Measurements from ENCODE around the gene KIAA0513.

Gene KIAA0513

DNA sequence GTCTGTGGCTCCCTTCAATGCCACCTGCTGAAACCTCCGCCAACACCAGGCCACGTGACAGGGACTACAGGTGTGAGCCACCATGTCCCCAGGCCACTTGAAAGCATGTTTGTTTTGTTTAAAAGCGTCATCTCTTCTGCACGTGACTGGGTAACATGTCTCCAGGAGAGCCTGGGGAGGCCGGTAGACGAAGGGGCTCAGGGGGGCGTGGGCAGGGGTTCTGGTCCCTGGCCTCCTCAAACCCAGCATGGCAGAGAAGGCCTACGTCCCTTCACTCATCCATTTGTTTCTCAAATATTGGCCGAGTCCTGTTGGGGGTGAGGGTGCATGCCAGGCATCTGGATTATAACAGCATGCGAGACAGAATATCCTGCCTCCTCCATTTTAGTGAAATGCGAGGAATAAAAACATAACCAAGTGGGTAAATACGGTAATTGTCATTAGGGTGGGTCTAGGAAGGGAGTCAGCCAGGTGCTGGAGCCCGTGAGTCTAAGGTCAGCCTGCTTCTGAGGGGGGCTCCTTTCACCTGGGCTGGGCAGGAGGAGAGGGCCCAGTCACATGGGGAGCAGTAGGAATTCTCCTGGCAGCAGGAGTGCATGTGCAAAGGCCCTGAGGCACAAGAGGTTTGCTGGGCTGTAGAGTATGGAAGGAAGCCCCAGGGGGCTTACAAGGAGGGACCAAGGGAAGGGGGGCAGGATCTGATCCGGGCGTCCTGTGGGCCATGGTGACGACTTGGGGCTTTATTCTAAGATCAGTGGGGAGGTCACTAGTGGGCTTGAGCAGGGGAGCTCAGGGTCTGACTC, 111.4 kb downstream of the KIAA0513 start:
- DNase-seq, result no peak

DNA sequence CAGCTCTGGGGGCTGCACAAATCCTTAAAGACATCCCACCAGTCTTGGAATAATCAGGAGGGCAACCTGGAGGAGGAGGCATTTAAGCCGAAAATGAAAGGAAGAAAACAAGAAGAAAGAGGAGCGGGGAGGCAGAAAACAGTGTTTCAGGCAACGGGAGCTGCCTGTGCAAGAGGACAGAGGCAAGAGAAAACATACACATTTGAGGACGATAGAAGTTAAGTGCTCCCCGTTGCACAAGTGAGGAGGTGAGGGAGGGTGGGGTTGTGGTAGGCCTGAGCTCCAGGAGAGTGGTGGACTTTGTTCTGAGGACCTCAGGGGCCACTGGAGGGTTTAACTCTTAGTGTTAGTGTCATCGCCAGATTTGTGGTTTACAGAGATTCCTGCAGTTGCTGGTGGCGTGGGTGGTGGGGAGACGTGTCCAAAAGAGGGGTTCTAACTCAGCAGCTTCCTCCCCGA, 112.3 kb downstream of the KIAA0513 start:
- no peak for DNase-seq

DNA sequence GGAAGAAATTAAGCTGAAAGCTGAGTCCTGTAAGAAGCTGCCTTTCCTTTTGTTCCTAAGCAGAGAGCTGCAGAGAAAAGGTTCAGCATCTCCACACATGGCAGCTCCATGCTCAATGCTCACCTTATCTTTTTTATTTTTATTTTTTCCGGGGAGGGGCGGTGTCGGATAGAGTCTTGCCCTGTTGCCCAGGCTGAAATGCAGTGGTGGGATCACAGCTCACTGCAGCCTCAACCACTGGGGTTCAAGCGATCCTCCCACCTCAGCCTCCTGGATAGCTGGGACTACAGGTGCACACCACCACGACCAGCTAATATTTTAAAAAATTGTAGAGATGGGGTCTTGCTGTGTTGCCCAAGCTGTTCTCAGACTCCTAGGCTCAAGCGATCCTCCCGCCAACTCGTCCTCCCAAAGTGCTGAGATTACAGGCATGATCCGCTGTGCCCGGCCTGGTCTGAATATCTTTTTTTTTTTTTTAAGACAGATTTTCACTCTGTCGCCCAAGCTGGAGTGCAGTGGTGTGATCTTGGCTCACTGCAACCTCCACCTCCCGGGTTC, 112.9 kb downstream of the KIAA0513 start:
- no peak for DNase-seq

DNA sequence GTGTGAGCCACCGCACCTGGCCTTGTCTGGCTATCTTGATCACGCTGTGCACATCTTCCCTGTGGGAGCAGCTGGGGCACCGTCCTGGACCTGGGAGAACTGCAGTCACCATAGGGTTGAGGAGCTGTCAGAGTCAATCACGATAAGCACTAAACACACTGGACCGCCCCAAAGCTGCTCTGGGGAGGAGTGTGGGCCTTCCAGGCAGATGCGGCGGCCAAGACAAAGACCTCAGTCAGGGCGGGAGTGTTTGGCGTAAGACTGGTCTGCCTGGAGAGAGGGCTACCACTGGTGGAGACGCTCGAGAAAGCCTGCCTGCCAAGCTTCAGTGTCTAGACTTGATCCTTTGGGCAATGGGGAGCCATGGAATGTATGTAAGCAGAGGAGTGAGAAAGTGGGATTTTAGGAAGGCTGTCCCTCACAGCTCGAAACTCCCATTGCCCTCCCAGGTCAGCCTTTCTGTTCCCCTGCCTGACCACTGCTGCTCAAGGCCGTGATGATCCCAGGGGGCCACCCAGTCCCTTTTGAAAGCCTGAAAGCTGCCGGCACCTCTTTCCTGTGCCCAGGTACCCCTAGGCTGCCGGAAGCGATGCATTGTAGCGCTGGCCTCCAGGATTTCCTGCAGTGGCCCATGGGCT, 114.0 kb downstream of the KIAA0513 start:
- no peak for DNase-seq

DNA sequence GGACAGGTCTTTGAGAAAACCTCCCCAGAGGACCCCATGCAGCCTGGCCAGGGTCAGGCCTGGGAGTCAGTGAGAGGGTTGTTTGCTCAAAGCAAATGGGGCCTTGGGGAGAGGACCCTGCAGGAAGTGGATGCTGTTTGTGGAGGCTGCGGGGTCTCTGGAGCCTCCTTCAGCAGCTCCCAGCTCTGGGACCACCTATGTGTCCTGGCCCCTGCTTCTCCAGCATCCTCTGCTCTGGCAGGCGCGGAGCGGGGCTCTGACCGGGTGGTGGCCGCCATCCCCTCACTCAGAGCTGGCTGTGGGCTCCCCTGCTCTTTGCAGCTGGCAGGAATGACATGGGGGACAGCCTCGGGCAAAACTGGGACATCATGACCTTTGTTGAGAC, 114.5 kb downstream of the KIAA0513 start:
- DNase-seq, result no peak

DNA sequence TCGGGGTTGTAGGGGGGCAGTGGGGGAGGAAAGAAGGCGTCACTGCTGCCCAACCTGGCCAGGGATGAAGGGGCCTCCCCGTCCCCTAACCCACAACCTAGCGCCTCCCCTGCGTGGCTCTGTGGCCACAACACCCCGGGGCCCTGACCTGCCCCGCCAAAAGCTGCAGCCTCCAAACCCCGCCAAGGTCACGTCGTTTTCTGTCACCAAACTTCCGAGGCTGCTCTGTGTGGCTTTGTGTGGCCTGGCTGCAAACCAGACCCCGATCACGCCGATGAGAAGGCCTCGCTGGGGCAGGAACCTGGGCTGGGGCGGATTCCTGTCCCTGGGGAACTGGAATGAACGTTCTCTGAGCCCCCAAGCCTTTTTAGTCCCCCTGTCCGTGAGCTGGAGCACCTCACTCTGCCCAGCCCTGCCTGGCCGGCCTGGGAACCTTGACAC, 115.2 kb downstream of the KIAA0513 start:
- DNase-seq, result no peak

All from NCI-H1048 (cell line).